ENCODE results near the gene EHBP1.

EHBP1 gene

DNA sequence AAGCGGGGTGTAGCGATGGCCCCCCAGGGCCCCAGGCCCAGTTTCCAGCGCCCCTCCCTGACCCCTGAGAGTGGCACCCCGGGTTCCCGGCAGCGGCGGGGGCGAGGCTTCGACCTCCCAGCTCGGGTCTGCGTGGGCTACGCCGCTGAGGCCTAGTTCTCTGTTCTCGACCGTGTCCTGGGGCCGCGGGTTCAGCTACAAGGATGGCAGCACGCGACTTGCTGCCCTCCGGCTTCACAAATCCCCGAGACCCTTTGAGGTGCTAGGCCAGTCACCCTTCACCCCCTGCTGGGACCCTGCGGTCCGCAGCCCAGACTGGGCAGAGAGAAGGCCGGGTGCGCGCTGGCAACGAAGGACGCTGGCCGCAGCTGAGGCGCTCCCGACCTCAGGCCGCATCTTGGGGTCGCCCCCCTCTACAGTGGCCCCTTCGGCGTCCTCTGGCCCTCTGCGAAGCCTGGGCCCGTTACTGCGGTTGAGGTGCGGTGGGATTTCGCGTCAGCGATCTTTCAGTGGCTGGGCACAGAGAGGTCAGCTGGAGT, 346.4 kb downstream of the EHBP1 start:
- no peak for DNase-seq (ENCODE audit: low read depth)

DNA sequence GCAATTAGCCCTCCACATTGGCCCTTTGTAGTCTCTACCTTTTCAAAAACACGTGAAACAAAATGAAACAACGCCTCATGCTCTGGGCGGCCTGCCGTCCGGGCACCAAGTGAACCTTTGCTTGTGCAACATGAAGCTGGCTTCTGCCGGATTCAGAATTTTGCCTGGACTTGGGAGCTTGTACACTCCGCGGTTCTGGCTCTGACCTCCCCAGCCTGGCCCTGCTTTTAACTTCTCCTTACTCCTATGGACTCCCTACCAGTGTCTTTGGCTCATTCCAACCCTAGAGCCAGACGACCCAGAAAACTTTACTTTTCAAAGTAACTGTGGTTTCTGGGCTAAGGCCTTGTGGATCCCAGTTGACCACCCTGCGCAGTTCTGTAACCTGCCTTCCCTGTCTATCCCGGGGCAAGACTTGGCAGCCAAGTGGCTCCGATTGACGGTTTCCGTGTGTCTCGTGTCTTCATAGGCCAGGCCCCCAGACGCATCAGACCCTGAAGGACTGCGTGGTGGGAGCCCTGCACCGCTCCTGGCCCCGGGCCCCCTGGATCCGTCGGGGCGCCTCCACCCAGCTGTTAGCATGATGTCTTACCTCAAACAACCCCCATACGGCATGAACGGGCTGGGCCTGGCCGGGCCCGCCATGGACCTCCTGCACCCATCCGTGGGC, 347.0 kb downstream of the EHBP1 start:
- no peak for DNase-seq (ENCODE audit: low read depth)

DNA sequence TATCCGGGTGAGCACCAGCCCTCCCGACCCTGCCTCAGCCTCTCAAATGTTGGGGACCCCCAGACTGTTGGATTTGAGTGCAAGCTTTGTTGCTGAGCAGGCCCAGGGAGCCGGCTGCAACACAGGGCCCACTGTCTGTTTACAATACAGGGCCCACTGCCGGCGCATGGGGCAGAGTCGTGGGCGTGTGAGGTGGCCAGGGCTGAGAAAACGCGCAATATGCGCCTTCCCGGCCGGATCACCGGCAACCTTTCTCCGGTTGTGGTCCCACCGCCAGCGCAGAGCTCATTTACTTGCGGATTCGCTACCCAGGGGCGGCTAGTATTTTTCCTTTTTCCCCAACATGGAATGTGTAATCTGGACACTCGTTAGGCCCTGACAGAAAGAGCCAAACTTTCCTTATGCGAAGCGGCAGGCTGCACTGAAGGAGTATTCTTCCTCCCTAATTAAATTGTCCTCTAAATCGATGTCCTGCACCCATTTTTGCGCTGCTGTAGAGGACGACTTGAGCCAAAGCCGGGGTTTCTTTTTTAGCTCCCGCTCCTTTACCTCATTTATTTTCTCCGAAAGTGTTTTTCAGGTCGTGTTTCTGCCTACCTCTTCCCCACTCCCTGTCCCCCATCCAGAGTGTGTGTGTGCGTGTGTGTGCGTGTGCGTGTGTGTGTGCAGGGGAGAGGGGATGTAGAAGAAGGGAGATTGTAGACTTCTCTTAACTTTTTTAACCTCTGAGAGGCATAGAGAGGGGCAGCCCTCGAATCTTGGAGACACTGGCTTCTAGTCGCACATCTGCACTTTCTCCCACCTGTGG, 347.8 kb downstream of the EHBP1 start:
- DNase-seq (ENCODE audit: low read depth) = no peak

DNA sequence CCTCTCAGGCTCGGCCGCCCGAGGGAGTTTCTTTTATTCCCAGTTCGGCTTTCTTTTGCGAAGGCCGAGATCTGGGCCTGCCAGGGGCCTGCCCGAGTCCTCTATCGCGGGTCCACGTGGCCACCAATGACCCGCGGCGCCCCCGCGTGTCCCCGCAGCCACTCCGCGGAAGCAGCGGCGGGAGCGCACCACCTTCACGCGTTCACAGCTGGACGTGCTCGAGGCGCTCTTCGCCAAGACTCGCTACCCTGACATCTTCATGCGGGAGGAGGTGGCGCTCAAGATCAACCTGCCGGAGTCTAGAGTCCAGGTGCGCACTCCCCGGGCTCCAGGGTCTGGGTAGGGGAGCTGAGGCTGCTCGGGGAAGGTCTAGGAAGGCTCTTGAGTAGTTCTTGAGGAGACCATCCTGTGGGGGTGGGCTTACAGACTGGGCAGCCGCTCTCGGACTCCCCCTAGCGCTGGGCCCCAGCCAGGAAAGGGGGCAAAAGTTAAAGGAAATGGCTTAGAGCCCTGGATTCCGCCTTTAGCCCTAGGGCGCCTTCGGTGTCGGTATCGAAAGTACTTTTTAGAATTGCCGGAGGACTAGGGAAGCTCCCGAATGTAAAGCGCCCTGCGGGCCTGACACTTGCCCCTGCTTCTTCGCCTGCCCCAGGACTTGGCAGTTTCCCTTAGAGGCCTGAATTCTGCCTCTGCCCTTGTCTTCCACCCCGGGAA, 348.5 kb downstream of the EHBP1 start:
- DNase-seq (ENCODE audit: low read depth) = no peak

DNA sequence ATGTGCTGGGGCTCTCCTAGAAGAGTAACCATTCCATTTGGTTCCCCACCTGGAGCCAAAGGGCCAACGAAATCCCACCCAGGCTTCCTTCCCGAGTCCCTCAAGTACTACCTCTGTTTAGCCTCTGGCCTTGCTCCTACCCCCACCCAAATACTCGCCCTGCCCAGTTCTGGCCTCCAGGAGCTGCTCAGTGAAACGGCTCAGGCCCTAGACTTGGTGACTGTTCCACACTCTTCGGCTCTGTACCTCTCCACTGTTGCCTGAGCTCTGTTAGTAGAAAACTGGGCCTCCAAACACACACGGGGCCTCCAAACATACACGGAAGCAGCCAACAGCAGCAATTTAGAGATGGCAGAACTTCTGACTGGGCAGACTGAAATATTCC, 349.3 kb downstream of the EHBP1 start:
- DNase-seq (ENCODE audit: low read depth) = no peak

DNA sequence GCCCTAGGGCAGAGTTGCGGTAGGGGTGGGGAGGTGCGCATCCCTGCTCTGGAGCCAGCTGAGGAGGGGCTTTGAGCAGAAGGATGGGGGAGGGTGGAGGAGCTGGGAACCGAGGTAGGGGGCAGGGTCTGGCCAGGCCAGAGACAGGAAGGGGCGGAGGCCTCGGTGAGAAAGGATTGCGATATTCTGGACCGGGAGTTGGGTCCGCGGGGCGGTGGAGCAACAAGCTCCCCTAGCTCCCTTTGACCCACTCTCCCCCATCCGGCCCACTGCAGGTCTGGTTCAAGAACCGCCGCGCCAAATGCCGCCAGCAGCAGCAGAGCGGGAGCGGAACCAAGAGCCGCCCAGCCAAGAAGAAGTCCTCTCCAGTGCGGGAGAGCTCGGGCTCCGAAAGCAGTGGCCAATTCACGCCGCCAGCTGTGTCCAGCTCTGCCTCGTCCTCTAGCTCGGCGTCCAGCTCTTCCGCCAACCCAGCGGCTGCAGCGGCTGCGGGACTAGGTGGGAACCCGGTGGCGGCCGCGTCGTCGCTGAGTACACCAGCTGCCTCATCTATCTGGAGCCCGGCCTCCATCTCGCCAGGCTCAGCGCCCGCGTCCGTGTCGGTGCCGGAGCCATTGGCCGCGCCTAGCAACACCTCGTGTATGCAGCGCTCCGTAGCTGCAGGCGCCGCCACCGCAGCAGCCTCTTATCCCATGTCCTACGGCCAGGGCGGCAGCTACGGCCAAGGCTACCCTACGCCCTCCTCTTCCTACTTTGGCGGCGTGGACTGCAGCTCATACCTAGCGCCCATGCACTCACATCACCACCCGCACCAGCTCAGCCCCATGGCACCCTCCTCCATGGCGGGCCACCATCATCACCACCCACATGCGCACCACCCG, 350.0 kb downstream of the EHBP1 start:
- DNase-seq (ENCODE audit: low read depth) = no peak

DNA sequence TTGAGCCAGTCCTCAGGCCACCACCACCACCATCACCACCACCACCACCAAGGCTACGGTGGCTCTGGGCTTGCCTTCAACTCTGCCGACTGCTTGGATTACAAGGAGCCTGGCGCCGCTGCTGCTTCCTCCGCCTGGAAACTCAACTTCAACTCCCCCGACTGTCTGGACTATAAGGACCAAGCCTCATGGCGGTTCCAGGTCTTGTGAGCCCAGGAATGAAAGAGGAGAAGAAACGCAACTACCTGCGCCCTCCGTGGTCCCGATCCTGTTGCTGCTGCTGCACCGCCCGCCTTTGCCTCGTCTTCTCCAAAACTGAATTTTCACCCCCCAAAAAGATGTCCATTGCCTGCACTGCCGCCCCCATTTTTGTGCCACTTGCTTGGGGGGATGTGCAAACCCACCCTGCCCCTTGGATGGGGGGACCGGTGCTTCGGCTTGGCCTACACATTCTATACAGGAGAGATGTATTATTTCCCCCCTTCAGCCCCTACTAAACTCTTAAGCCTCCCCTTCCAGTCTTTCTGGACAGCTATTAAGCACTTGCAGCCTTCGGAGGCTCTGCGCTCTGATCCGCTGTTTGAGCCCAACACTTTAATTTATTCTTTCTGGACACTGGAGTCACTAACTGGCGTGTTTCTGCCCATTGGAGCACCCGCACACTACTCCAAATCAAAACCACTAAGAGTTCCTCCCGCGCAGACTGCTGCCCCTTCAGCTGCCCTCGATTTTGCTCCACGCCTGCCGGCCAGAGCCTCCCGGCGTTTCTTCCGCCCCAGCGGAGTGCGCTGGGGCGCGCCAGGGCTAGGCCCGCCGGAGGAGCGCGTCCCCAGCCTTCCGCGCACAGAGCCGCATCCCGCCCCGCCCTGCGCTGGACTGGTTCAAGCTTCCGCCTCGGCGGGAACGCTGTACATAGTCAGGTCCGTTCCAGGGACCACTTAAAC, 350.9 kb downstream of the EHBP1 start:
- no peak for DNase-seq (ENCODE audit: low read depth)

DNA sequence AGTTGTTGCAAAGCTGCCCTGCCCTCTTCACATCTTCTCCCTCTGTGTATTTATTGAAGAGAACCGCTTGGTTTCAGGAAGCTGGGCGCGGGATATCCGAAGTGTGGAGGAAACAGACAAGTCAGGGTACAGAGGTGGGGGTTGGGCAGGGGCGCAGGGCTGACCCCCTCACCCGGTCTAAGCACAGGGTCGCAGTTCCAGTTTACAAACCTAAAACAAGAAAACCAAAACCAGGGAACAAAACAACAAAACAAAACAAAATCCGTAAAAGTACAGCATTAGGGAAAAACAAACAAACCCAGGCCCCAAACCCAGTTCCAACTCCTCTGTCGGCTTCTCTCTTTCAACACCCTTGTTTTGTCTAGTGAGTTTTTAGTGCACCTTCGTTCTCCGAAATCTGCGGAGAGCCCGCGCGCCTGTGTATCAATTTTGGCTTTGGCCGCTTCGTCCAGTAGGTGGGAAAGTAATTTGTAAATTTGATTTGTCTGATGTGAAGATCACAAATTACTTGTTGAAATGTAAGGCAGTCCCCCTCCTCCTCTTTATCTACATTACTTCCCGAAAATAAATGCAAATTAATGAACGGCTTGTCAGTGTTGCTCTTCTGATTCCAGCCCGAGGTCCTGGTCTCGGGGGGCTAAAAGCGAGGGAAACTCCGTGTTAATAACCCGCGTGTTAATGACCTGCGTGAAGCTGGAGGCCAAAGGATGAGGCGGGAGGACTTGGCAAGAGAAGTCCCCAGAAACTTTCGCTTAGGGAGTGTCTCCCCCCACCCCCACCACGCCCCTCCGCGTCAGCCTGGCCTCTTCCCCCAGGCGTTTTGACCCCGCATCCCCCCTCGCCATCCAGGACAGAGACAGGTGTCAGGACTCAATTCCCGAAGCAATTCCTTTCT, 352.0 kb downstream of the EHBP1 start:
- no peak for DNase-seq (ENCODE audit: low read depth)

DNA sequence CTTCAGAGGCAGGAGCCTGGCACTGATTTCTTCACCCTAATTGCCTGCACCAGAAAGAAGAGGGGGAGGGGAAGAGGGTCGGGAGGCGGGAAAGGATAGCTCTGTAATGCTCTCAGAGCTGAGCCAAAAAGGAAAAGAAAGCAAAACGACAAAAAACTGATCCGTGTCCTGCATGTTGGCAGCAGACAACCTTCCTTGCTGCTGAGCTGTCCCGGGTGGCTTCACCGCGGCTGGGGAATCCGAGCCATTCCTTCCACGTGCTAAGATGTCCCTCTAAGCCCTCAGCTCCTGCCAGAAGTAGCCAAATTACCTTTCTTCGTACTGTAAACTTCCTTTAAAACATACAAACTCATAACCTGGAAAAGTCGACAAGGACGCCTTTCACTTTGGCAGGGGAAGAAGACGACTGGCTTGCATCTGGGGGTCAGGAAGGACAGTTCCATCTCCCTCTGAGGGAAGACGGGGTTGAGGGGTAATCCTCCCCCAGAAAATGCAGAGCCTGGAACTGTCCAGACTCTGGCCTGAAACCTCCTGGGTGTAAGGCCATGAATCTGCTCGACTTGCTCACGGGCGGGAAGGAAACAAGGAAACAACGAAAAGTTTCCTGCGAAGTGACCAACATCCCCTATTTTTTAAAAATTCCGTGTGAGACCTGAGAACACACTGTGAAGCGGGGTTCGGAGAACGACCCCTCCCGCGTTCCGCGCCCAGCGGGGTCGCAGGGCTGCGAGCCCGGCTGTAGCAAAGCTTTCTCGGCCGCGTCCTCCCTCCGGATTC, 352.8 kb downstream of the EHBP1 start:
- no peak for DNase-seq (ENCODE audit: low read depth)

DNA sequence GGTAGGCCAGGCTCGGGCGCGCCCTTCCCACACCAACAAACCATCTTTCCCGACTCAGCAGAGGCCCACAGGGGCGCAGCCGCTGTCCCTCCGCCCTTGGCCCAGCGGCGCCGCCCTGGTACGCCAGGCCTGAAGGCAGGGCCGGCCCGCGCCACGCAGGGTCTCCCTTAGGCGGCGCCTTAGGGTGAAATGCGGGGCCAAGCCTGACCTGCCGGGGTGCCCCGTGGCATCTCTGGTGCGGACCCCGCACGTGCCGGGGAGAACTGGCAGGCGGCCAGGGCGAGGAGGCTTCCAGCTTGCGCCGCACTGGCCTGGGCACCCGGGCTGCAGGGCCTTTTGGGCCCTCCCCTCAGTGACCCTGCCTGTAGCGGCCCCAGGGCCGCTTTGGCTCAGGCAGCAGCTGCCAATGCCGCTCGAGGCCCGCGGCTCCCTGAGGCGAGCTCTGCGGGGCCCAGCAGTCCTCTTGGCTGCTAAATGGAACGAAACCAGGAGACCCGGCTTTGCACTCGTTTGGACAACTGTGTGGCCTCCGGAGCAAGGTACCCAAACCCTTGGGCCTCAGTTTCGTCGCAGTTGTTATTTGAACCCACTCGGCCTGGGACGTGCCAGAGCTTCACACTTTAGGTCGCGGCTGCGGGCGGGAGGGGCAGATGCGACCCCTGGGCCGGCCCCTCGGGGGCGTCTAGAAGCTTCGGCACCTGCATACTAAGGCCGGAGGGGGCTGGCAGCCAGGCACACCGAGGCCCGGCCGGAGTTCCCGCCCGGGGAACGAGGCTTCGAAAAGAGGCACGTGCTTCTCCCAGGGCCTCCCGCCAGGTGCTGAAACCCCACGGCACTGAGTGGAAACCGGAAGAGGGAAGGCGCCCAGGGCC, 353.6 kb downstream of the EHBP1 start:
- DNase-seq (ENCODE audit: low read depth) = no peak

DNA sequence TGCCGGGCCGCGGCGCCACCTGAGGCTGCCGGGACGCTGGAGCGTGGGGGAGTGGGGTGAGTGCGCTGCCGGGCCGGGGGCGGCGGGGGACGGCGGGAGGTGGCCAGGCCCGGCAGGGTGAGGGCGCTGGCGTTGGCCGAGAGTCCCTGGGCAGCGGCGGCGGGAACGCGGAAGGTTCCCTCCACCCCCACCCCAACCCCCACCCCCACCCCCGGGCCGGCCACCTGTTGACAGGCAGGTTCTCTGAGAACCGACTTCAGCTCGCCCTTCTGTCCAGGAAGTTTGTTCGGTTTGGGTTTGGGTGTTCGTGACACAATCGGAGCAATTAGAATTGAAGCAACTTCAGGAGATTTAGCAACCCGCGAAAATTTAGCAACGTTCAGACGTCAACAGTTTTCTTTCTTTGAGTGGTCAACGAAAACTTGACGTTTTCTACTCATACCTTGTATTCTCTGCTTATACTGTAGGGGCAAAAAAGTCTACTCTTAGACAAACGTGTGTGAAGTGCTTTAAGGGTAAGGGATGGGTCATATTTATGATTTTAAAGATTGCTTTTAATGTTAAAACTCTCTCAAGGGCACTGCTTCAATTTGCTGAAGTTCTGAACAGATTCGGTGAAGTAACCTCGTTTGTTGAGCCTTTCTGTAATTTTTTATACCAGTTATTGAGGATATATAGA, 354.4 kb downstream of the EHBP1 start:
- no peak for DNase-seq (ENCODE audit: low read depth)

DNA sequence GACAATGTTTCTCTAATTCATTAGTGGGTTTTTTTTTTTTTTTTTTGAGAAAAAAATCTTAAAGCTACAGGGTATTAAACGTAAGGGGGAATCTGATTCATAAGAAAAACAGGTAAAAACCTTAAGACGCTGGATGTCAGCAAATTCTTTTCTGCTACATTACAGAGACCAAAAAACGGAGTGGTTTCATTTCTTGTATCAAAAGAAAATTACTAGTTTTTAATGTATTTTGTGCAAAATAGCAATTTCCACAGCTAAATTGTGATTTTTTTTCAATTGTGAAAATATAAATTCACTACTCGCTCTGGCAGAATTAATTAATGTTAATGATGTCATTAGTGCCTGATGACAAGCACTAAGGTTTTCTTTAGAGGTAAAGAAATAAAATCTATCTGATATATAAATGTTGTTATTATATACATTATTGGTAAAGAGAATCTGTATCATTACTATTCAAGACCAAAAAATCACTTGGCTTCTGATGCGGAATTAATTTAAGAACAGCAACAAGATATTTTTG, 355.0 kb downstream of the EHBP1 start:
- no peak for DNase-seq (ENCODE audit: low read depth)

DNA sequence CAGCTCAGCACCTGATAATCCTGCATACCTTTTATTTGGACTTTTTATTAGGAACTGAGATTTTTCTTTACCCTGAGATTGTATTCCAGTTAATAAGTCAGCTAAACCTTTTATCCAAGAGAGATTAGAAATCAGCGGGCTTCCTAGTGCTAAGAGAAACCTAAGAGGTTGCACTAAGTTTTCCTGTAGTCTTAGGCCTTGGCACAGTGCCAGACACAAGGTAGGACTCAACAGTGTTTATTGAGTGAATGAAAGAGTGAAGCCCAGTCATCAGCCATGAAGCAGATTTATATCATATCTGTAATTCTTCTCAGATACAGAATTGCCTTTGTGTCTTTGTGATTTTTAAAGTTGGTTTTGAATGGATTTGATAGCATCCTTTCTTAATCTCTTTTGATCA, 358.7 kb downstream of the EHBP1 start:
- no peak for DNase-seq (ENCODE audit: low read depth)

DNA sequence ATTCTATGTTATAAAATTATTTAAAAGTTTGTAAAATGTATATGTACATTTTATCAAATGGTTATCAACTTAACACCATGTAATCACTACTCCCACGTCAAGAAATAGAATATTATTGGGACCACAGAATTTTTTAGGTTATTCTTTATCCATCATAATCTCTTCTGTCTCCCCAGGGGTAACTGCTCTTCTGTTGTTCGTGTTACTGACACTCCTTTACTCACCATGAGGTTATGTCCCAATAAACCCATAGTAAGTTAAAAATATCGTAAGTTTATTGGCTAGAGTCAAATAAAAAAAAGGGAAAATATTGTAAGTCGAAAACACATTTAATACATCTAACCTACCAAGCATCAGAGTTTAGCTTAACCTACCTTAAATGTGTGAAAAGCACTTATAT, 359.1 kb downstream of the EHBP1 start:
- DNase-seq (ENCODE audit: low read depth) = no peak

DNA sequence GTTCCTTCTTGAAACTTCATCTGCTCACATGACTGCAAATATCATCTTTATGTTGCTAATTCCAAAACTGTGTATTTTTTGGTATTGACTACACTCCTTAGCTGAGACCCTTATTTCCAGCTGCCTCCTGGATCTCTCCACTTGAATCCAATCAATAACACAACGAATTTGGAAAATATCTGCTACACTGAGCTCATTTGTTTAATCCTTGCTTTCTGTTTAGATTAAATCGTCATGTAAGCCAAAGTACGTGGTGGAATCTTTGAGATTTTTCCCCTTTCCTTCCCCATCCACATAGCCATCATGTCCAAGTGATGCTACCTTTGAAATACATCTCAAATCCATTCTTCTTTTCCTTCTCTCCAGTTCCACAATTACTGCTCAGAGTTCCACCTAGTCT, 360.8 kb downstream of the EHBP1 start:
- no peak for DNase-seq (ENCODE audit: low read depth)

DNA sequence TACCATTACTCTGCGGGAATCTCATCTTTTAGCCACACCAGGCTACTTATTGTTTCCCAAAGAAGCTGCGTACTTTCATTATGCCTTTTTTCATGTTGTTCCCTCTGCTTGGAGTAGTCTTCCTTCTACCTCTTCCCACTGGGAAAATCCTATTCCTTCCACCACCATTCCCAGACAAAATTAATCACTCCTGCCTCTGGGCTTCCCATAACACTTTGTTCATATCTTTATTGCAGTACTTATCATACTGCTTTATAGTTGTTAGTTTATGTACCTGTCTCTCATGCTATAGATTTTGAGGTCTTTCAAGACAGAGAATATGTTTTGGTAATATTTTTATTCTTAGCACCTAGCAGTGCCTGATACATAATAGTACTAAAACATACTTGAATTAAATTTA, 361.3 kb downstream of the EHBP1 start:
- DNase-seq (ENCODE audit: low read depth) = no peak

DNA sequence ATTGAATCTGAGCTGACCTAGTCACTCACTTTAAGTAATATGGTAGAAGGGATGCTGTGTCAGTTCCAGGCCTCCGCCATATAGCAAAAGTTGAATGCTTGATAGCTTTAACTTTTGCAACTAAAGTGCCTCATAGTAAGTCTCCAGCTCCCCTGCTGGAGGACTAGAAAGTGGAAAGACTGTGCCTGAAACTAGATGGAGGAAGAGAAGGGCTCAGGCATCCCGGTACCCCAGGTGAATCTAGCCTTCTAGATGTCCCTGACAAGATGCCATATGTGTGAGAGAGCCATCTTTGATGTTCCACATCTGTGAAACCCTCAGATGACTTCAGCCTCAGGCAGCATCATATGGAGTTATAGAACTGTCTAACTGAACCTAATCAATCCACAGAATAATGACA, 366.2 kb downstream of the EHBP1 start:
- no peak for DNase-seq (ENCODE audit: low read depth)
